ENCODE measurements around the gene LINC01488. TPM values are rescaled to one million over a fixed set of nuclear protein-coding genes. Genes with fewer than 3 reads are reported as not detected.
A peak's percentile ranks its signal among the peaks of the same experiment; 100 is the strongest.

Gene LINC01488
- total RNA-seq, 1 donor from 2014 or later, result not detected

GRCh38 chr11:69473276-69473845 is 8.1 kb upstream of the LINC01488 start:
- Mint-ChIP-seq H3K4me1 (ENCODE audit: unreplicated experiment) (no peaks in the 10 kb centered on the region), H3K36me3 (ENCODE audit: low read depth, unreplicated experiment) (peaks cover 4% of the 10 kb centered on the region), H3K4me3 (ENCODE audit: unreplicated experiment) (peak overlapping the region; percentile 47), H3K27ac (ENCODE audit: unreplicated experiment) (no peak overlapping the region), H3K9me3 (ENCODE audit: unreplicated experiment) (no peaks in the 10 kb centered on the region), H3K27me3 (ENCODE audit: unreplicated experiment) (peaks cover 3% of the 10 kb centered on the region)
- no peak for TF ChIP-seq CTCF (IDR thresholded peaks at IDR 0.05; ENCODE audit: unreplicated experiment)
- no peak for DNase-seq (ENCODE audit: low spot score)

- no peak overlapping the region for H3K27ac Mint-ChIP-seq (ENCODE audit: unreplicated experiment)
- peaks cover 4% of the 10 kb centered on the region for H3K36me3 Mint-ChIP-seq (ENCODE audit: low read depth, unreplicated experiment)
- no peaks in the 10 kb centered on the region for H3K9me3 Mint-ChIP-seq (ENCODE audit: unreplicated experiment)
- H3K27me3 Mint-ChIP-seq (ENCODE audit: unreplicated experiment), result peaks cover 2% of the 10 kb centered on the region
- TF ChIP-seq CTCF (IDR thresholded peaks at IDR 0.05; ENCODE audit: unreplicated experiment), result no peak
- H3K4me3 Mint-ChIP-seq (ENCODE audit: unreplicated experiment), result no peak overlapping the region
- no peak for DNase-seq (ENCODE audit: low spot score)
- H3K4me1 Mint-ChIP-seq (ENCODE audit: unreplicated experiment), result no peaks in the 10 kb centered on the region
These were observed 6.7 kb upstream of the LINC01488 start for GRCh38 chr11:69474736-69475135.

- no peak for TF ChIP-seq CTCF (IDR thresholded peaks at IDR 0.05; ENCODE audit: unreplicated experiment)
- H3K4me3 Mint-ChIP-seq (ENCODE audit: unreplicated experiment), result no peak overlapping the region
- H3K27me3 Mint-ChIP-seq (ENCODE audit: unreplicated experiment), result peaks cover 3% of the 10 kb centered on the region
- no peaks in the 10 kb centered on the region for H3K4me1 Mint-ChIP-seq (ENCODE audit: unreplicated experiment)
- H3K36me3 Mint-ChIP-seq (ENCODE audit: low read depth, unreplicated experiment), result peaks cover 4% of the 10 kb centered on the region
- H3K27ac Mint-ChIP-seq (ENCODE audit: unreplicated experiment), result no peak overlapping the region
- no peak for DNase-seq (ENCODE audit: low spot score)
- H3K9me3 Mint-ChIP-seq (ENCODE audit: unreplicated experiment), result no peaks in the 10 kb centered on the region
These were observed 6.2 kb upstream of the LINC01488 start for GRCh38 chr11:69475141-69475865.

GRCh38 chr11:69475866-69476471 is 5.5 kb upstream of the LINC01488 start:
- no peak overlapping the region for H3K4me3 Mint-ChIP-seq (ENCODE audit: unreplicated experiment)
- H3K27me3 Mint-ChIP-seq (ENCODE audit: unreplicated experiment), result peaks cover 3% of the 10 kb centered on the region
- H3K4me1 Mint-ChIP-seq (ENCODE audit: unreplicated experiment), result no peaks in the 10 kb centered on the region
- no peak overlapping the region for H3K27ac Mint-ChIP-seq (ENCODE audit: unreplicated experiment)
- H3K9me3 Mint-ChIP-seq (ENCODE audit: unreplicated experiment), result no peaks in the 10 kb centered on the region
- H3K36me3 Mint-ChIP-seq (ENCODE audit: low read depth, unreplicated experiment), result peaks cover 4% of the 10 kb centered on the region
- no peak for DNase-seq (ENCODE audit: low spot score)
- TF ChIP-seq CTCF (IDR thresholded peaks at IDR 0.05; ENCODE audit: unreplicated experiment), result no peak

- no peak for TF ChIP-seq CTCF (IDR thresholded peaks at IDR 0.05; ENCODE audit: unreplicated experiment)
- no peaks in the 10 kb centered on the region for H3K4me1 Mint-ChIP-seq (ENCODE audit: unreplicated experiment)
- no peak for DNase-seq (ENCODE audit: low spot score)
- no peak overlapping the region for H3K27ac Mint-ChIP-seq (ENCODE audit: unreplicated experiment)
- no peaks in the 10 kb centered on the region for H3K9me3 Mint-ChIP-seq (ENCODE audit: unreplicated experiment)
- peaks cover 4% of the 10 kb centered on the region for H3K36me3 Mint-ChIP-seq (ENCODE audit: low read depth, unreplicated experiment)
- H3K4me3 Mint-ChIP-seq (ENCODE audit: unreplicated experiment), result no peak overlapping the region
- peaks cover 3% of the 10 kb centered on the region for H3K27me3 Mint-ChIP-seq (ENCODE audit: unreplicated experiment)
These were observed 4.9 kb upstream of the LINC01488 start for GRCh38 chr11:69476509-69476961.

All from endothelial cell (in vitro differentiated cells).